Activated naive CD4-positive, alpha-beta T cell treated with anti-CD3 and anti-CD28 coated beads, Interleukin-2, amount 50 U/mL, for 24 hours (primary cell): Measurements from ENCODE around the gene DTD1.

Experiments used
- H3K27ac Mint-ChIP-seq: one replicate; pipeline ENCODE4 v1.8.0; 2021; ENCODE audit warnings: mild to moderate bottlenecking, mixed read lengths
- H3K27me3 Mint-ChIP-seq: one replicate; pipeline ENCODE4 v1.8.0; 2021; ENCODE audit warnings: mixed read lengths
- H3K36me3 Mint-ChIP-seq: one replicate; pipeline ENCODE4 v1.8.0; 2021; ENCODE audit warnings: mixed read lengths
- H3K4me1 Mint-ChIP-seq: one replicate; pipeline ENCODE4 v1.8.0; 2021; ENCODE audit warnings: mixed read lengths
- H3K4me3 Mint-ChIP-seq: one replicate; pipeline ENCODE4 v1.8.0; 2021; ENCODE audit warnings: mild to moderate bottlenecking, mixed read lengths
- H3K9me3 Mint-ChIP-seq: one replicate; pipeline ENCODE4 v1.8.0; 2021; ENCODE audit warnings: mixed read lengths

Gene DTD1

DNA sequence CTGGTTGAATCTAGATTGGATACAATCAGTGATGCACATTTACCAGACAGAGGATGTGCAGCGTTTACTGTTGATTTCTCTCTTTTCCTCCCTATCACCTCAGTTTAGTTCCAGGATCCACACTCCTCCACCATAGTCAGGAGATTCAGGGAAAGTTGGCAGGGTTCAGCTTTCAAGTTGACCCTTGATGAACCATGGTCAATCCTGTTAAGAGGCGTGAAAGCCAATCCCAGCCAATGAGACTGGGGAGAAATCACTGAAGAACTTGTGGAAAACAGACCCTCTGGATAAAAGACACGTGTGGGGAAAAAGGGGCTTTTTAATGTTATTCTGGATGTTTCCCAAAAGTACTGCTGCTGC lies 206.6 kb downstream of the DTD1 start:
- H3K9me3 Mint-ChIP-seq: peaks cover 4% of the 10 kb centered on the region
- peaks cover 3% of the 10 kb centered on the region for H3K36me3 Mint-ChIP-seq
- peaks cover 3% of the 10 kb centered on the region for H3K27me3 Mint-ChIP-seq
- H3K27ac Mint-ChIP-seq: peak overlapping the region; percentile 95
- peak overlapping the region; percentile 94 for H3K4me3 Mint-ChIP-seq
- H3K4me1 Mint-ChIP-seq: peaks cover 22% of the 10 kb centered on the region

DNA sequence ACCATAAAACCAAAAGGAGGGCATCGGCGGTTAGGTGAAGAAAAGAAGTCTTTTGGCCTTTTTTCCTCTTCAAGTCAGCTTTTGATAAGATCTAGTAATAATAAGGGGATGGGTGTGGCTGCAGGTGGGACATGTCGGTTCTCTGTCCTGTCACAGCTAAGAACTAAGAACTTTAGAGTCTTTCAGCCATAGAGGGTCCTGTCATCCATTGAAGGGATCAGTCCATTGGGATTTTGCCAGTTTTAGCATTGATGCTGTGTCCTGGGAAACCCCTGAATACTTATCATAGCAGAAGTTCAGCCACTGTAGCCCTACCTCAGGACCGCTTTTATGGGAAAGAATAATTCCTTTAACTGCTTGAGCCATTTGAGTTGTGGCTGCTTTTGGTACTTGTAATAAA lies 207.5 kb downstream of the DTD1 start:
- Mint-ChIP-seq H3K4me1 (peaks cover 22% of the 10 kb centered on the region), H3K27ac (no peak overlapping the region), H3K36me3 (peaks cover 3% of the 10 kb centered on the region), H3K27me3 (peaks cover 1% of the 10 kb centered on the region), H3K9me3 (peaks cover 4% of the 10 kb centered on the region), H3K4me3 (peak overlapping the region; percentile 94)

DNA sequence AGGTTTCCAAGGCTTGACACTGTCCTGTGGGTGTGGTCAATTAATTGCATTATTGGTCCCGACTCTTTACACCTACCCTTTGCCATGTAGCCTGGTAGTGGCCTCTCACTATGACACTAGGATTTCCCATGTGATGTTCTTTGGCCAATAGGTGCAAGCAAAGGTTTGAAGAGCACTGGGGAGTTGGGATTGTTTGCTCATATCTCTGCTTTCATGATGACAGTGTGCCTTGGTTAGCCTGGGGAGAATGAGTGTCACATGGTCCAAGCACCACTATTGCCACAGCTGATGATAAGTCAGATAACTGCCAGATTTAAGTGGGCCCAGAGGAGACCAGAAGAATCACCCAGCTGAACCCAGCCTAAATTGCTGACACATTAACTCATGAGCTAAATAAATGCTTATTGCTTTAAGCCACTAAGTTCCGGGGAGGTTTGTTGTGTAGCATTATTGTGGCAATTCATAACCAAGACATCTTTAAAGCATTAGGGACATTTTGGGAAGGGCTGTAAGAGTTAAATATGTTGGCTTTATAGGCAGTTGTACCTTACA lies 208.5 kb downstream of the DTD1 start:
- H3K4me1 Mint-ChIP-seq: peaks cover 22% of the 10 kb centered on the region
- peaks cover 3% of the 10 kb centered on the region for H3K36me3 Mint-ChIP-seq
- no peaks in the 10 kb centered on the region for H3K27me3 Mint-ChIP-seq
- H3K9me3 Mint-ChIP-seq: peaks cover 4% of the 10 kb centered on the region
- H3K27ac Mint-ChIP-seq: no peak overlapping the region
- no peak overlapping the region for H3K4me3 Mint-ChIP-seq

DNA sequence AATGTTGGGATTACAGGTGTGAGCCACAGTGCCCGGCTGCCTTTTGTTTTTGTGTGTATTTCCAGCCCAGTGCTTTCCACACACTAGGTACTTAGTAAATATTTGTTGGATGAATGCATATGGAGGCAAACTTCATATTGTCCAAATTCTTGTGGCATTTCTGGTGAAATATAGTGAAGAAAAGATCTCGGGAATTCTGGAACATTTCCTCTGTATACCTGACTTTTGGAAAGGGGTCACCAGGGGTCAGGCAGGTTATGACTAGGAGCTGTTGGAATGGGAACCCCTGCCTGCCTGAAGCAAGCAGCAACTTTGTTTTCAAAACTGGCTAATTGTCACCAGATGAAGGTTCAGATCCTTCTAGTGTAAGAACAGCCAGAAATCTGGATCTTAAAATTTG lies 213.7 kb downstream of the DTD1 start:
- Mint-ChIP-seq H3K9me3 (peaks cover under 1% of the 10 kb centered on the region), H3K4me1 (peaks cover 22% of the 10 kb centered on the region), H3K27me3 (no peaks in the 10 kb centered on the region), H3K36me3 (peaks cover under 1% of the 10 kb centered on the region), H3K4me3 (no peak overlapping the region), H3K27ac (no peak overlapping the region)

DNA sequence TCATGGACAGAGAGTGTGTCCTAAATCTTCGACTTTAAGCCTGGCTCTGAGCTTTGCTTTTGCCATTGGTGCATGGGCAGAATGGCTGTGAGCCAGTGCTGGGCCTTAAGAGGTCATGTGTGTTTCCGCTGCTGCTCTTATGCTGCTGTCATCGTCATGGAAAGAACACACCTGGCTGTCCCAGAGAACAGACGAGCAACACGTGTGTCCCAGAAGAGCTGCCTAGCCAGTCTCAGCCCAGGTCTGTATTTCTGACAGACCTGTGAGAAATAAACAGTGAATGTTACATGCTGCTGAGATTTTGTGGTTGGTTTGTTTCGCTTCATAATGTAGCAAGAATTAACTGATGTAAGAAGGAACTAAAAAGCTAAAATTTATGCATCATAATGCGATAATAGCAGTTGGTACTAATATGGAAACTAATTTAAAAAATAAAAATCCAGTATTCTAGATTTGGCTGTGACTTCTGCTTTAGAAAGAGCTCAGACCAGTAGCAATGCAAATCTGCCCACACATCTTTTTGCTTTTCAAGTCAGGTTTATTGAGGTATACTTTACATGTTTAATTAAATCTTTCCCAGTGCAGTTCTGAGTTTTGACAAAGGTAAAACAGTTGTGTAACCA lies 214.3 kb downstream of the DTD1 start:
- Mint-ChIP-seq H3K27ac (no peak overlapping the region), H3K27me3 (no peaks in the 10 kb centered on the region), H3K9me3 (no peaks in the 10 kb centered on the region), H3K4me3 (no peak overlapping the region), H3K4me1 (peaks cover 25% of the 10 kb centered on the region), H3K36me3 (no peaks in the 10 kb centered on the region)

DNA sequence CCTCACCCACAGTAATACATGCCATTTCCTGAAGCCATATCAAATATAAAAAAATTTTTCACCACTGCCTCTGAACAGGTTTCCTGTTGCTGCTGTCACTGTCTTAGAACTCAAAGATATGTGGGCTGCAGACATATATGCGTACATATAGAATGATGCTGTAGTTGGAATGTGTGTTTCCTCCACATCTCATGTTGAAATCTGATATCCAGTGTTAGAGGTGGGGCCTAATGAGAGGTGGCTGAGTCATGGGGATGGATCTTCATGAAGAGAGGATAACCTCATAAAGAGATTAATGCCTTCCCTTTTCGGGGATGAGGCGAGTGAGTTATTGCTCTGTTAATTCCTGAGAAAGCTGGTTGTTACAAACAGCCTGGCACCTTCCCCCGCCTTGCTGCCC lies 218.0 kb downstream of the DTD1 start:
- no peaks in the 10 kb centered on the region for H3K27me3 Mint-ChIP-seq
- no peaks in the 10 kb centered on the region for H3K9me3 Mint-ChIP-seq
- H3K4me1 Mint-ChIP-seq: peaks cover 21% of the 10 kb centered on the region
- peak overlapping the region; percentile 72 for H3K27ac Mint-ChIP-seq
- no peaks in the 10 kb centered on the region for H3K36me3 Mint-ChIP-seq
- no peak overlapping the region for H3K4me3 Mint-ChIP-seq

DNA sequence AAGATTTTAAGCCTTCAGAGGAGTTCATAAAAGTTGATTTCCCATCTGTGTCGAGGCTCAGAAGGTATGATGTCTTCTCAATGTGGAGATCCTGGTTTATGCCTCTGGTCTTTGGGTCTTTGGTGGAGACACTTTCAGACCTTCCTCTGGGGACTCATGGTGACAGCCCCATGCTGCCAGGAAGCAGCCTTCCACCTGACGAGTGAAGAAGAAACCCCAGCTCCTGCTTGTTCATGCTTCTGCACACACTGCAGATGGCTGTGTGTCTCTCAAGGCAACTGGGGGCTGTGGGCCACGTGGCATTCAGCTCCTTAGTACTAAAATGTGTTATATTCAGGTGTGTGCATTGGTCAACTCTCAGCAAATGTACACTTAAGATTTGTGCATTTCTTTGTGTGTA lies 220.9 kb downstream of the DTD1 start:
- no peaks in the 10 kb centered on the region for H3K36me3 Mint-ChIP-seq
- no peak overlapping the region for H3K4me3 Mint-ChIP-seq
- peaks cover 21% of the 10 kb centered on the region for H3K4me1 Mint-ChIP-seq
- H3K27ac Mint-ChIP-seq: no peak overlapping the region
- H3K9me3 Mint-ChIP-seq: no peaks in the 10 kb centered on the region
- peaks cover 2% of the 10 kb centered on the region for H3K27me3 Mint-ChIP-seq

DNA sequence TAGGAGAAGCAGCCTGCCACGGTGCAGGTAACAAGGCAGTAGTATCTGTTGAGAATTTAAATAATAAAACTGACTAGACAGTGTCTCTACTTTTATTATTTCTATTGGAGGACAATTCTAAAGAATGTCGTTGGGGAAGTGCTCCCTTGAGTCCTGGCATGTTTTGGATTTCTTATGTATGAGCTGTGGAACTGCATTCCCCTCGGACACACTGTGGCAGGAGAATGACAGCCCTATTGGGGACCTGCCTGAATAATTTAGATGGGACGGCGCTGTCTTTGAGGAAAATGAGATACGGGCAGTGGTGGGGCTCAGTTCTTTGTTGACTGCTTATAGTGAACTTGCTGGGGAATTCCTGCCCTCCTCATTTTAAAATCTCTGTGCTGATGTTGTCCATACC lies 223.3 kb downstream of the DTD1 start:
- no peaks in the 10 kb centered on the region for H3K36me3 Mint-ChIP-seq

DNA sequence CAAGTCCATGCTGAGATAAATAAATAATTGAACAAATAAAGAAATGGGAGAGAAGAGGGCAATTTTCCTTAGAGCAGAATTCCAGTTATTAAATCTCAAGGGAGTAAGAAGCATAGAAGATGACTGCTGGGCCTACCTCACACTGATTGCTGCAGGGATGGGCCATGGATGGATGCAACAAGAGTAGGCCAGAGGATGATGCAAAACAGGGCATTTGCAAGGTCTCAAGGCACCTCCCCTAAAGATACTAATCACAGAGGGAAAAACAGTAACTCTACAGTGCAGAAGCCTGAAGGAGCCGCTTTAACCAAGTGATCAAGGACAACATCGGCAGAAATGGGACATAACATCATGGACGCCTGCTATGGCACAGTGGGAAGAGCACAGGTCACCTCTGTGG lies 224.1 kb downstream of the DTD1 start:
- peaks cover 2% of the 10 kb centered on the region for H3K27me3 Mint-ChIP-seq

More for the DNA sequence above, 223.3 kb downstream of the DTD1 start:
- H3K9me3 Mint-ChIP-seq: no peaks in the 10 kb centered on the region
- H3K27me3 Mint-ChIP-seq: peaks cover 2% of the 10 kb centered on the region
- H3K4me1 Mint-ChIP-seq: peaks cover 7% of the 10 kb centered on the region
- H3K4me3 Mint-ChIP-seq: no peak overlapping the region
- H3K27ac Mint-ChIP-seq: no peak overlapping the region

DNA sequence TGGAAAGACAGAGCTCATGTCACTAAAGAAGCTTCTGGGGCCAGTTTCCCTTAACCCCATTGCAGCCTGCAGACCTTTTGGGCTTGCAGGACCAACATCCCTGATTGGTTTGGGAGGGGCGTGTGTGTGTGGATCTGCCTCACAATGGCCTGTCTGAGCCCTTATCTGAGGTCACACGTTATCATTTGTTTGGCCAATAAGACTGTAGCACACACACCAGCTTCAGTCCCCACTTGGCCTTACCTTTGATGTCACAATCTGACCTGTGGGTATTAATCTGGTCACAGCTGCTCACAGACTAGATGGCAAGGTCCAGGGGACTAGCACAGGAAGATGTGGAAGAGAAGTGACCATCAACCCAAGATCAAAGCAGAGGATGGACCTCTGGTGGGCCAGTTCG lies 225.6 kb downstream of the DTD1 start, which contains the start of gene SCP2D1:
Gene SCP2D1, plus strand, starts transcription at position 301 of the 400 bp plus-strand sequence. Its CDS starts 33 bp downstream, at position 334.
- Mint-ChIP-seq H3K27ac (no peak within 1 kb of the TSS), H3K36me3 (no peaks in the 10 kb centered on the region), H3K4me3 (no peak within 1 kb of the TSS), H3K4me1 (no peaks in the 10 kb centered on the region), H3K9me3 (no peaks in the 10 kb centered on the region), H3K27me3 (peaks cover 2% of the 10 kb centered on the region)

More for the DNA sequence above, 224.1 kb downstream of the DTD1 start:
- Mint-ChIP-seq H3K9me3 (no peaks in the 10 kb centered on the region), H3K27ac (no peak overlapping the region), H3K36me3 (no peaks in the 10 kb centered on the region), H3K4me1 (no peaks in the 10 kb centered on the region), H3K4me3 (no peak overlapping the region)

DNA sequence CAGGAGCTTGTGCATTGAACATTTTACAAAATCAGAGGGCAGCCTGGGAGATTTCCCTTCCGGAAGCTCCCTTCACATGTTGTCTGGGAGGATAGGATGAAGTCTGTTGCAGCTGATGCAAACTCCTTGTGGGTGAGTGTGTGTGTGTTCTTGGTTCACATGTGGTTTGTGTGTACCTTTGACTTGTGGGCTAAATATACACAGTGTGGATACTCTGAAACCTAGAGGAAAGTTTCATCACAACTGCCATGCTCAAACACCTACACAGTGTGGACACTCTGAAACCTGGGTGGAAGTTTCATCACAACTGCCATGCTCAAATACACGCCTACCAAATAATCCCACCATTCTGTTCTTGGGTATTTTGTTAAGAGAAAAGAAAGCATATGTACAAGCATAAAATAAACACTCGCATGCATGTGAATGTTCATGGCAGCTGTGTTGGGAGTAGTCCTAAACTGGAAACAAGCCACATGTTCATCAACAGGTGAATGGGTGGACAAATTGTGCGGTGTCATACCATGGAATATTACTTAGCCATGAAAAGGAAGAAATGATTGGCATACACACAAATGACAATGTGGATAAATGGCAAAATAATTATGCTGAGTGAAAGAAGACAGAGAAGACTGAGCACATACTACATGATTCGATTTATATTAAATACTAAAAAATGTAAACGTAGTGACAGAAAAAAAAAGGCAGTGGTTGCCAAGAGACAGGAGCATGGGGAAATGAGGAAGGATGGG lies 227.5 kb downstream of the DTD1 start:
- Mint-ChIP-seq H3K9me3 (no peaks in the 10 kb centered on the region), H3K27me3 (peaks cover 2% of the 10 kb centered on the region), H3K4me1 (no peaks in the 10 kb centered on the region), H3K36me3 (no peaks in the 10 kb centered on the region), H3K4me3 (no peak overlapping the region), H3K27ac (no peak overlapping the region)
